GM12878 (cell line): ENCODE results near the gene SULT6B1. TPM values are rescaled to one million over a fixed set of nuclear protein-coding genes. Genes with fewer than 3 reads are reported as not detected.

Source experiments
- BCLAF1 ChIP-seq: fragments of 450-650 bp; IDR thresholded peaks from 2 replicates; pipeline ENCODE4 v1.6.1; 2017; ENCODE audit warnings: antibody characterized with exemption, mild to moderate bottlenecking, moderate library complexity
- CREB1 ChIP-seq: IDR thresholded peaks from 2 replicates; pipeline ENCODE4 v1.6.1; 2012; ENCODE audit warnings: low read depth, mild to moderate bottlenecking, inconsistent platforms
- CREM ChIP-seq: IDR thresholded peaks from 2 replicates; pipeline ENCODE4 v1.6.1; 2014; ENCODE audit warnings: antibody characterized with exemption, low read depth
- EGR1 ChIP-seq, 2 experiments: IDR thresholded peaks; 1 replicate in 1 of 2; 2 replicates in 1 of 2; pipeline ENCODE4 v1.6.1; 2011 to 2012; ENCODE audit warnings: low read depth in 2 of 2, low read length in 2 of 2, borderline replicate concordance in 1 of 2, mild to moderate bottlenecking in 1 of 2, moderate library complexity in 1 of 2
- ELK1 ChIP-seq: IDR thresholded peaks from 2 replicates; pipeline ENCODE4 v1.6.1; 2012; ENCODE audit warnings: low read depth, low read length, improper control_type of control experiment
- KLF5 ChIP-seq: fragments of 450-650 bp; IDR thresholded peaks from 2 replicates; pipeline ENCODE4 v1.6.1; 2014; ENCODE audit warnings: mild to moderate bottlenecking; ENCODE audit not compliant: partially characterized antibody
- RAD21 ChIP-seq: IDR thresholded peaks from 2 replicates; pipeline ENCODE4 v1.6.1; 2011; ENCODE audit warnings: mild to moderate bottlenecking, low read depth, low read length, moderate library complexity; ENCODE audit not compliant: insufficient read depth
- RUNX3 ChIP-seq: IDR thresholded peaks from 2 replicates; pipeline ENCODE4 v1.6.1; 2012; ENCODE audit warnings: low read length, inconsistent platforms
- SREBF1 ChIP-seq: IDR thresholded peaks from 2 replicates; pipeline ENCODE4 v1.6.1; 2012; ENCODE audit warnings: mild to moderate bottlenecking, low read length
- TCF12 ChIP-seq: IDR thresholded peaks from 2 replicates; pipeline ENCODE4 v1.6.1; 2011; ENCODE audit warnings: low read depth, mild to moderate bottlenecking, low read length
- ZBTB33 ChIP-seq: fragments of 450-650 bp; IDR thresholded peaks from 2 replicates; pipeline ENCODE4 v1.6.1; 2017; ENCODE audit warnings: mild to moderate bottlenecking
- ZBTB4 ChIP-seq: fragments of 450-650 bp; formaldehyde crosslinking; IDR thresholded peaks from 2 replicates; pipeline ENCODE4 v1.4.0; 2022; ENCODE audit warnings: mild to moderate bottlenecking, moderate library complexity
- ZBTB40 ChIP-seq: fragments of 450-650 bp; IDR thresholded peaks from 2 replicates; pipeline ENCODE4 v1.6.1; 2016; ENCODE audit warnings: mild to moderate bottlenecking, moderate library complexity, borderline replicate concordance
- ZNF384 ChIP-seq: IDR thresholded peaks from 2 replicates; pipeline ENCODE4 v1.6.1; 2012; ENCODE audit warnings: low read depth, mild to moderate bottlenecking, low read length, improper control_type of control experiment, borderline replicate concordance
- polyA plus RNA-seq, 11 experiments: library from polyadenylated mRNA; depleted of rRNA in 4 of 11; unstranded in 6 of 11; stranded (reverse) in 5 of 11; fragments of >200 nt; fragmentation: Nextera tagmentation in 4 of 11; fragmentation: Illumina TruSeq in 1 of 11; extraction: Ambion mirVana in 4 of 11; extraction: Trizol in 1 of 11; gene quantifications; 1 replicate in 1 of 11; 2 replicates in 10 of 11; pipeline versions ENCODE4 v1.2.1 to v1.2.3, GENCODE V29; 2011 to 2016; ENCODE audit warnings: inconsistent platforms in 2 of 11, missing spikeins in 2 of 11, low read depth in 1 of 11
- total RNA-seq, 4 experiments: library from RNA; depleted of rRNA in 3 of 4; stranded (reverse); fragments of >200 nt in 3 of 4; fragmentation: Illumina TruSeq in 1 of 4; extraction: Trizol in 1 of 4; gene quantifications; 2 replicates each; pipeline versions ENCODE4 v1.2.1 to v1.2.3, GENCODE V29; 2013 to 2021

Gene SULT6B1
- total and polyA plus RNA-seq, 10 of the 15 experiments (the other 5 are each of a cell fraction or from before 2014, with no cell fraction given), result not detected

- TF ChIP-seq ZBTB33 (no peak), ZBTB40 (peak; percentile 92), CREB1 (peak; percentile 94), SREBF1 (no peak), RAD21 (no peak), ZNF384 (no peak), RUNX3 (peak; percentile 88), KLF5 (no peak), ZBTB4 (CRISPR knock-in tag) (no peak), CREM (peak; percentile 91), BCLAF1 (no peak), EGR1 (IDR thresholded peaks at IDR 0.05; ENCODE audit: borderline replicate concordance in 1 of 2, low read depth in 2 of 2, low read length in 2 of 2) (peak in 1 of 2 experiments; percentile 77; a peak in 2 of 3 replicates), ELK1 (peak; percentile 10; the same call in 1 of the 2 replicates), TCF12 (peak; percentile 42; the same call in 1 of the 2 replicates)
Observed at GRCh38 chr2:37231241-37232130, 43.0 kb upstream of the SULT6B1 start, which contains the start of the genes CEBPZ and NDUFAF7 (continued).
